Sigmoid colon (tissue), 3 donors: ENCODE measurements around the gene PRKCA.

ENCODE experiments used
- CTCF ChIP-seq, 4 experiments: fragments of 450-650 bp in 3 of 4; fragments of 200-600 bp in 1 of 4; IDR thresholded peaks; one replicate each; pipeline ENCODE4 v1.5.1; 2016 to 2019; ENCODE audit warnings: antibody characterized with exemption in 4 of 4, mild to moderate bottlenecking in 3 of 4, moderate library complexity in 2 of 4
- POLR2A ChIP-seq, 2 donors: fragments of 450-650 bp; IDR thresholded peaks; one replicate each; pipeline ENCODE4 v1.6.1; 2016; ENCODE audit warnings: antibody characterized with exemption in 2 of 2, mild to moderate bottlenecking in 2 of 2, moderate library complexity in 2 of 2

- TF ChIP-seq CTCF (IDR thresholded peaks at IDR 0.05) (no peak), POLR2A (IDR thresholded peaks at IDR 0.05) (no peak)
These were observed 42.1 kb upstream of the PRKCA start for GRCh38 chr17:66260275-66260674.
